Activated B cell treated with CpG ODN at 0.5 μM for 24 hours (primary cell): Measurements from ENCODE around the gene COL4A1. TPM values are rescaled to one million over a fixed set of nuclear protein-coding genes. Genes with fewer than 3 reads are reported as not detected.

ENCODE experiments used
- ATAC-seq: fragments of 200-7000 bp; cut with Tn5 transposase; one replicate; pipeline ENCODE4 v1.10.0; 2021; ENCODE audit warnings: low read depth, mild to moderate bottlenecking, moderate library complexity
- CTCF ChIA-PET: fragments of 350-600 bp; sonication (Branson Sonifier 250); formaldehyde crosslinking; loops from one replicate; lab custom pipeline; 2021; ENCODE audit warnings: antibody characterized with exemption; lab: Charles Lee
- POLR2A ChIA-PET: fragments of 350-600 bp; sonication (Branson Sonifier 250); formaldehyde crosslinking; loops from one replicate; lab custom pipeline; 2021; ENCODE audit warnings: antibody characterized with exemption; lab: Charles Lee
- DNase-seq: peaks from one replicate; pipeline ENCODE4 v3.0.0; 2022
- H3K27ac Mint-ChIP-seq: one replicate; pipeline ENCODE4 v1.8.0; 2020; ENCODE audit warnings: mixed read lengths
- H3K27me3 Mint-ChIP-seq: one replicate; pipeline ENCODE4 v1.8.0; 2021; ENCODE audit warnings: mixed read lengths
- H3K36me3 Mint-ChIP-seq: one replicate; pipeline ENCODE4 v1.8.0; 2021; ENCODE audit warnings: low read depth, mixed read lengths
- H3K4me1 Mint-ChIP-seq: one replicate; pipeline ENCODE4 v1.8.0; 2021; ENCODE audit warnings: mixed read lengths
- H3K4me3 Mint-ChIP-seq: one replicate; pipeline ENCODE4 v1.8.0; 2020; ENCODE audit warnings: mild to moderate bottlenecking, mixed read lengths
- H3K9me3 Mint-ChIP-seq: one replicate; pipeline ENCODE4 v1.8.0; 2020; ENCODE audit warnings: mixed read lengths
- intact Hi-C: fragments of 100-400 bp; cut with micrococcal nuclease; formaldehyde crosslinking; loops from one replicate; pipeline ENCODE4 v1.15.1; 2024
- total RNA-seq: library from RNA; stranded (reverse); gene quantifications from 2 replicates; pipeline ENCODE4 v1.2.3, GENCODE V29; 2022
- TF ChIP-seq, protein P1 (sequence below): fragments of 200-600 bp; IDR thresholded peaks from one replicate; pipeline ENCODE4 v1.8.0; 2022; ENCODE audit warnings: antibody characterized with exemption, mild to moderate bottlenecking

COL4A1 gene
- total RNA-seq, 1 donor from 2014 or later = not detected

GRCh38 chr13:110311443-110312338, 4.7 kb upstream of the COL4A1 start:
- no peak overlapping the region for H3K27ac Mint-ChIP-seq
- no peaks in the 10 kb centered on the region for H3K9me3 Mint-ChIP-seq
- DNase-seq = no peak
- H3K27me3 Mint-ChIP-seq = peaks cover 46% of the 10 kb centered on the region
- intact Hi-C loops = no loop called here
- ATAC-seq = no peak
- TF ChIP-seq, protein P1, sequence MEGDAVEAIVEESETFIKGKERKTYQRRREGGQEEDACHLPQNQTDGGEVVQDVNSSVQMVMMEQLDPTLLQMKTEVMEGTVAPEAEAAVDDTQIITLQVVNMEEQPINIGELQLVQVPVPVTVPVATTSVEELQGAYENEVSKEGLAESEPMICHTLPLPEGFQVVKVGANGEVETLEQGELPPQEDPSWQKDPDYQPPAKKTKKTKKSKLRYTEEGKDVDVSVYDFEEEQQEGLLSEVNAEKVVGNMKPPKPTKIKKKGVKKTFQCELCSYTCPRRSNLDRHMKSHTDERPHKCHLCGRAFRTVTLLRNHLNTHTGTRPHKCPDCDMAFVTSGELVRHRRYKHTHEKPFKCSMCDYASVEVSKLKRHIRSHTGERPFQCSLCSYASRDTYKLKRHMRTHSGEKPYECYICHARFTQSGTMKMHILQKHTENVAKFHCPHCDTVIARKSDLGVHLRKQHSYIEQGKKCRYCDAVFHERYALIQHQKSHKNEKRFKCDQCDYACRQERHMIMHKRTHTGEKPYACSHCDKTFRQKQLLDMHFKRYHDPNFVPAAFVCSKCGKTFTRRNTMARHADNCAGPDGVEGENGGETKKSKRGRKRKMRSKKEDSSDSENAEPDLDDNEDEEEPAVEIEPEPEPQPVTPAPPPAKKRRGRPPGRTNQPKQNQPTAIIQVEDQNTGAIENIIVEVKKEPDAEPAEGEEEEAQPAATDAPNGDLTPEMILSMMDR = no peak
- H3K36me3 Mint-ChIP-seq = no peaks in the 10 kb centered on the region
- H3K4me1 Mint-ChIP-seq = peaks cover 3% of the 10 kb centered on the region
- ChIA-PET CTCF (no interaction called here), POLR2A (no interaction called here)
- no peak overlapping the region for H3K4me3 Mint-ChIP-seq

DNA sequence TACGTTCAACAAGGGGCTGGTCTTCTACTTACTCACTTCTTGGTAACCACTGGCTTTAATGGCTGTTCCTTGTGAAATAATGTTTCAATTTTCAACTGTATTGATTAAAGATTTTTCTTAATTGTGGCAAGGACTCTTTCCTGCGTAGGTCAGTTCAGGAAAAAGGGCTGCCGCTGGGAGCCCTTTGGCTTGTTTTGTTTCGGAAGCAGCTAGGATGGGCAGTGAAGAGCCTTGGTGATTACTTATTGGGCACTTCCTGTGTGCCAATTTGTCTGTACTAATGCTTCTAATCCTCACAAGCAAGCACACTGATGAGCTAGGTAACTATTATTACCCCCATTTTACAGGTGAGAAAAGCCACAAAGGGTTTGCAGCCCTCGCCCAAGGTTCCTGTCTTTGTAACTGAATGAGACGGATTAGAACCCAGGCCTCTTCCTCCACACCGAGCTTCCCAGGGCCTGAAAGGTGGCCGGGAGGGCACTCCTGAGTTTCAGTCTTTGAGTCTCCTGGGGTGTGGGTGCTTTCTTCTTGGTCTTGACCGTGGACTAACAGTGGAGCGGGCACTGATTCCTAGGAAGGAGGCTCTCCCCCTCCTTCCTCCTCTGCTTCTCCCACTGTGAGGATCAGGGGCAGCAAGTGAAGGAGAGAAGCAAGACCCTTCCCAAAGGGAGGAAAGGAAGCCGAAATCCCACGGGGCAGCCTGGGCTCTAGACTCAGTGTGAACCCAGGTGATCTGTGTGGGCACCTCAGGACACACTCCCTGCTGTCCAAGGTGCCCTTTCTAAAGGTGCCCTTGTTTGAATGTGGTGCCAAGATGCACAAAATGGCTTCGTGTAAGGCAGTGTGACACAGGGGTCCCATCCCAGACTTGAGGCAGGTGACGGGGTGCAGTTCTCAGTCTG, 3.8 kb upstream of the COL4A1 start:
- ATAC-seq (no peak), DNase-seq (no peak)
- peaks cover 3% of the 10 kb centered on the region for H3K4me1 Mint-ChIP-seq
- ChIA-PET CTCF (no interaction called here), POLR2A (no interaction called here)
- no peak overlapping the region for H3K4me3 Mint-ChIP-seq
- TF ChIP-seq, protein P1 = no peak
- no peaks in the 10 kb centered on the region for H3K36me3 Mint-ChIP-seq
- no peaks in the 10 kb centered on the region for H3K9me3 Mint-ChIP-seq
- peaks cover 48% of the 10 kb centered on the region for H3K27me3 Mint-ChIP-seq
- intact Hi-C loops = no loop called here
- no peak overlapping the region for H3K27ac Mint-ChIP-seq

GRCh38 chr13:110309661-110310524, 2.9 kb upstream of the COL4A1 start:
- peaks cover 56% of the 10 kb centered on the region for H3K27me3 Mint-ChIP-seq
- ChIA-PET CTCF (no interaction called here), POLR2A (no interaction called here)
- H3K9me3 Mint-ChIP-seq = no peaks in the 10 kb centered on the region
- no peak for DNase-seq
- TF ChIP-seq, protein P1 = no peak
- no peak overlapping the region for H3K27ac Mint-ChIP-seq
- H3K4me1 Mint-ChIP-seq = peaks cover 3% of the 10 kb centered on the region
- H3K4me3 Mint-ChIP-seq = no peak overlapping the region
- ATAC-seq = no peak
- H3K36me3 Mint-ChIP-seq = no peaks in the 10 kb centered on the region
- intact Hi-C loops = no loop called here

DNA sequence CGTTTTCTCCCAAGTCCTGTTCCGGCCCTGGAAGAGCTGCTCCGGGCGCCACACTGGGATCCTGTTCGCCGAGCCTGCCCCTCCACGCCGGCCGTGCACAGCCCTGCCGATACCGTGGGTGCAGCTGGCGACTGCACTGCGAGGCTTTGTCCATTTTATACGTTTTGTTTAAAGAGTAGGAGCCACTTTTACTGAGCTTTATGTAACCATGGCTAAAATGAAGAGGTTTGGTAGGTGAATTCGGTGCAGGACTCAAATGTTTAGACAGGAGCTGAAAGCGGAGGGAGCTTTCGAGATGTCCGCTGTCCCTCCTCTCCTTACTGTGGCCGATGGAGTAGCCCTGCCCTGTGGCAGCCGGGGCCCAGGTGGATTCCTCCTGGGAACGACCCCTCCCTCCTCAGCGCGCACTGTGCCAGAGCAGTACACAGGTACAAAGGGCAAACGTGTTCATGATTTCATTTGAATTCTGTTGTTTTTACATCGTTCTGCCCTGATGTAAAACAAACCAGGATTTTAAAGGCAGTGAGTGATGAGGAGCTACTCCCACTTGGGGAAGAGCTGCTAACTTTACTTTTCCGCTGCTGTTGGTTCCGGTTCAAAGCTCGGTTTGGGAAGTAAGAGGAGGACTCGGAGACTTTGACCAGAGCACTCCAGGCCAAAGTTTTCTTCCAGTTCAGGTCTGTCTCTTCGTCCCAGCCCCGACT, 1.9 kb upstream of the COL4A1 start:
- CTCF ChIA-PET = no interaction called here
- peaks cover 3% of the 10 kb centered on the region for H3K4me1 Mint-ChIP-seq

More for the DNA sequence above, 1.9 kb upstream of the COL4A1 start:
- H3K36me3 Mint-ChIP-seq = no peaks in the 10 kb centered on the region
- no peaks in the 10 kb centered on the region for H3K9me3 Mint-ChIP-seq
- TF ChIP-seq, protein P1 = no peak
- H3K27me3 Mint-ChIP-seq = peaks cover 61% of the 10 kb centered on the region
- no peak overlapping the region for H3K4me3 Mint-ChIP-seq
- POLR2A ChIA-PET = no interaction called here
- ATAC-seq = no peak
- no peak overlapping the region for H3K27ac Mint-ChIP-seq
- intact Hi-C loops = no loop called here
- DNase-seq = no peak
